GM19099 (cell line): Measurements from ENCODE around the gene PLCE1.

Source experiments
- POLR2A ChIP-seq: IDR thresholded peaks from 3 replicates; pipeline ENCODE4 v1.6.1; 2011; ENCODE audit warnings: low read depth; ENCODE audit not compliant: insufficient read length; ENCODE audit errors: extremely low read depth

The PLCE1 gene

GRCh38 chr10:94006591-94007550 is 13.1 kb downstream of the PLCE1 start:
- TF ChIP-seq POLR2A = no peak

- TF ChIP-seq POLR2A = no peak
These were observed 14.8 kb downstream of the PLCE1 start for GRCh38 chr10:94008526-94008925.

- no peak for TF ChIP-seq POLR2A
These were observed 16.4 kb downstream of the PLCE1 start for GRCh38 chr10:94010116-94010515.

- no peak for TF ChIP-seq POLR2A
These were observed 17.2 kb downstream of the PLCE1 start for GRCh38 chr10:94010886-94011285.

- TF ChIP-seq POLR2A = no peak
These were observed 17.6 kb downstream of the PLCE1 start for GRCh38 chr10:94011296-94011695.

GRCh38 chr10:94012834-94013233 is 19.1 kb downstream of the PLCE1 start:
- TF ChIP-seq POLR2A = no peak

- no peak for TF ChIP-seq POLR2A
These were observed 19.6 kb downstream of the PLCE1 start for GRCh38 chr10:94013331-94013760.

GRCh38 chr10:94014304-94014703 is 20.6 kb downstream of the PLCE1 start:
- TF ChIP-seq POLR2A = no peak

GRCh38 chr10:94016727-94017714 is 23.3 kb downstream of the PLCE1 start:
- no peak for TF ChIP-seq POLR2A

GRCh38 chr10:94018107-94018506 is 24.4 kb downstream of the PLCE1 start:
- no peak for TF ChIP-seq POLR2A

GRCh38 chr10:94023906-94024305 is 30.2 kb downstream of the PLCE1 start:
- no peak for TF ChIP-seq POLR2A

- TF ChIP-seq POLR2A = no peak
These were observed 30.7 kb downstream of the PLCE1 start for GRCh38 chr10:94024407-94024806.

- no peak for TF ChIP-seq POLR2A
These were observed 32.1 kb downstream of the PLCE1 start for GRCh38 chr10:94025806-94026205.

- TF ChIP-seq POLR2A = no peak
These were observed 33.5 kb downstream of the PLCE1 start for GRCh38 chr10:94027197-94027596.

- no peak for TF ChIP-seq POLR2A
These were observed 36.2 kb downstream of the PLCE1 start for GRCh38 chr10:94029955-94030354.
